Bronchus fibroblast of lung (primary cell): ENCODE data around the gene NKD1. TPM values are rescaled to one million over a fixed set of nuclear protein-coding genes. Genes with fewer than 3 reads are reported as not detected.

Source experiments
- total RNA-seq: library from RNA; depleted of rRNA; stranded (reverse); fragments of >200 nt; gene quantifications from 2 replicates; pipeline ENCODE4 v1.2.3, GENCODE V29; 2015

Gene NKD1
- under 0.01 TPM in 2 replicates for total RNA-seq

GRCh38 chr16:50548125-50548908 is at the start of gene NKD1:
Gene NKD1 (plus strand): TSS chr16:50548396. CDS start chr16:50548554, 158 bp downstream.

DNA sequence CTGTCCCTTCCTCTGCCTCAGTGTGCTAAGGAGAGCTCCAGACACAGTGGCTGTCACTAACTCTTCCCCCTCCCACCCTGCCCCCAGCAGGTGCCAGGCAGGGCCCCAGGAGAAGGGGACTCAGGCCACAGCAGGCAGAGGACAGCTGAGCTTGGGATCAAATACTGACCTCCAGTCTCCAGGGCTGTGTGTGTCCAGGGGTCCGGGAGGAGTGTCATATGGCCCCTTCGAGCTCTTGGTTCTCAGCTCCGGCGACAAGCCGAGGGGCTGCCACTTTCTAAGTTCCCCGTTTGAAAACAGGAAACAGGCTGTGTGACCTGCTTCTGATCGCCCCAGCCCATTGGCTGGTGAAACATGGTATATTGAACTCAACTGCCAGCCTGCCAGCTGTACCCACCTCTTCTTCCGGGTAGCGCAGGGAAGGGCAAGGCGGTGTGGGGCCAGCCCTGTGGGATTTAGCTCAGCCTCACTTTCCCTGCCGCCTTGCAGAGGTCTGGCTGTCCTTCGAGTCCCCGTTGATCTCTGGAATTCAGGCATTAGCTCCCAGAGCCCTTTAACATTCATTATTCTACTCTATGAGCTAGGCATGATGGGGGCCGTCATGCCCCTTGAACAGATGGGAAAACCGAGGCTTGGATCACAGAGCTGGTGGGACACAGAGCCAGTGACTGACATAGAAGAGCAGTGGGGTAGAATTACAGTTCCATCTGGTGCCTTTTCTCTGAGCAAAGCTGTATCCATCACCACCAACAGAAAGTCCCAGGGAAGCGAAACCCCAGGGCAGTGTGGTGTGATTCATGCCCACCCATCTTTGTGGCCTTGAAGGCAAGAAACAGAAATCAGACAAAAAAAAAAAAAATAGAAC is 133.1 kb downstream of the NKD1 start, which contains the start of gene SNX20:
SNX20 (minus strand) TSS at position 292 of the 865 bp plus-strand sequence. CDS start 3,786 bp downstream, outside the sequence.

DNA sequence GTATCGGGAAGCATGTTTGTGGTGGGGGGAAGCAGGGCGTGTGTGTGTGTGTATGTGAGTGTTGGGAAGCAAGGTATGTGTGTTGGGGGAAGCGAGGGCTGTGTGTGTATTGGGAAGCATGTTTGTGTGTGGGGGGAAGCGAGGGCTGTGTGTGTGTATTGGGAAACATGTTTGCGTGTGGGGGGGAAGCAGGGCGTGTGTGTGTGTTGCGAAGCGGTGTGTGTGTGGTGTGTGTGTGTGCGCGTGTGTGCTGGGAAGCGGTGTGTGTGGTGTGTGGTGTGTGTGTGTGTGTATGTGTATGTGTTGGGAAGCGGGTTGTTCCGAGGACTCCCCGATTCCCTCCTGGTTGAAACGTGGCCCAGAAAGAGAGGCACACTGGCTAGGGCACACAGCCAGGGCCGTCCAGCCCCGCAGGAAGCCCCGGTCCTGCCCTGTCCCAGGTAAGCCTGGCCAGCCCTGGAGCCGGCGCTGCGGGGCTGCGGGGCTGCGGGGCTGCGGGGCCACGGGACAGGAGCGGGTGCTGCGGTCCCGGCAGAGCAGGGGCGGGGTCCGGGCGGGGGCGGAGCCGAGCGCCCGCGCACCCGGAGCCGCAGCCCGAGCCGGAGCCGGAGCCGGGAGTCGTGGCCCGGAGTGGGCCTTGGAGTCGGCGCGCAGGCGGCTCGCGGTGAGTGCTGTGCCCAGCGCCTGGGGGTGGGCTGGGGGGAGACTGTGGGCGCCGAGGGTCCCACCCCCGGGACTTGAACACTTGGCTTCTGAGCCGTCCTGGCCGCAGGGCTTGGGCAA is 145.0 kb downstream of the NKD1 start, which contains the start of gene NOD2:
NOD2 (plus strand) TSS at position 608 of the 783 bp plus-strand sequence. CDS start 5,890 bp downstream, outside the sequence.

Other genes with a start within 250 kb of the NKD1 start
- 24.5 and 25.4 TPM in 2 replicates for gene BRD7, start 179.4 kb upstream of the NKD1 start, total RNA-seq
- not detected in 2 replicates for gene SNX20, start 132.9 kb downstream of the NKD1 start, total RNA-seq
- gene NOD2, start 145.2 kb downstream of the NKD1 start, total RNA-seq, result not detected in 2 replicates
- gene CYLD, start 193.7 kb downstream of the NKD1 start, total RNA-seq, result 8.5 and 9.8 TPM in 2 replicates